NCI-H524 (cell line): Measurements from ENCODE around the gene GOLPH3L.
A peak's percentile ranks its signal among the peaks of the same experiment; 100 is the strongest.
"Not testable (repeated sequence)": the region's sequence is repeated elsewhere in the genome, so short reads cannot be mapped to it uniquely, and the experiment has no call there.

ENCODE experiments used
- DNase-seq, 2 experiments: peaks; one replicate each; lab custom pipeline; 2025; lab: John Stamatoyannopoulos, UW

GOLPH3L gene

DNA sequence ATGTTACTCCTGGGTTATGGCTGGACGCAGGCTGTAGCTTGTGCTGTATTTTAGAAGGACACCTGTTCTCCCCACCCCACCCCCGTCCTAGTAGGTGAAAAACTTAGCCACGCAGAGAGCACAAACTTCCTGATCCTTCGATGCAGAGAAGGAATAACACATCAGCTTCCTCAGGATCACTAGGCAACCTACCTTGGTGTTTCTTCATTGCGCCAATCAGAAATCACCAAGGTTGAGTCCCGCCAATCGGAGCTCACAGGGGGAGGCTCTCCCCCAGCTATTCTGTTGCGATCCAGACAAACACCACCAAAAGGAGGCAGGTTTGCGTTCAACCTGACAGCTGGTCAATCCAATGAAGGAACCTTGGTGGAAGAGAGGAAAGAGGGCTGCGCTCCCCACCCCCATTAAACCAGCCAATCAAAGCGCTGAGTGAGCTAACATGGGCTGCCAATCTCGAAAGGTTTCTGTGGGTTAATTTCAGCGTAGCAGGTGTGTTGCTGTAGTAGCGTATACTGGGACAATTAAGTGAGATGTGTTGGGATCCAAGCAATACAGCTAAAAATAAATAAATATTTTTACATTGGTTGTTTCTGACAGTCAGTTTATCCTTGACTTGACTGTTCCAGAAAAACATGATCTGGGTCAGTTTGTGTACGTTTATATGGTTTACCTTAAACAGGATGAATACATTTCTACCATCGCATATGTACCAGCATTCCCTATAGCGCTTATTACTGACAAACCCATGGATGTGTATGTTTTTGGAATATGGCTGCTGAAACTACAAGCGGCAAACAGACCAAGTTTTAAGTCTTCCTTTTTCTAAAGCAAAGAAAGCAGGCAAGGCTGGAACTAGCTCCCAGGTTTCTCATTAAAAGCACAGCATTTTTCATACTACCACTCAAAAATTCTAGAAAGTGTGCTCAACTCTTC lies at the start of gene GOLPH3L:
GOLPH3L (minus strand) TSS at position 160 of the 933 bp plus-strand sequence. CDS start 2,316 bp downstream, outside the sequence.
- peak; percentile 97 to 99 for DNase-seq

DNA sequence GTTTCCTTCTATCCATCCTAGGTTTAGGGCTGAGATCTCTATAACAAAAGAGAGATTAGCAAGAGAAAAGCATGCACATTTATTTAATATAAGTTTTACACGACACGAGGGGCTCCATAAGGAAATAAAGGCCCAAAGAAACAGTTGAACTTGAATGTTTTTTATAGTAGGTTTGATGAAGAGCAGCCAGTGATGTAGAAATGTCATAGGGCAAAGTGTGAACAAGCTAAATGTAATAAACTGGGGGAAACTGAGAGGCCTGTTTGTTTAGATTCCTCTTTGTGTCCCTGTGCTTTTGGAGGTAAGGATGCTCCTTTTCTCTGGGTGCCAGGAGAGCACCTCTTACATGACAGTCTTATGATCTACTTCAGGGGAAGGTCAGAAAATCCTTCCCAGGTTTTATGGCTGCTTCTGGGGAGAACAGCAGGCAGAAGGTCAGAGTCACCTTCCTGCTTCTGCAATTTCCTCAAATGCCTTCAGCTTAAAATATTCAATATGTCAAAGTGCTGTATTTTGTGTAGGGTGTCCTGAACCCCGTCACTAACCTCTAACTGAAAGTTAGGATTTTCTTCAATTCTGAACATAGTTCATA lies 33.3 kb upstream of the GOLPH3L start:
- no peak for DNase-seq

DNA sequence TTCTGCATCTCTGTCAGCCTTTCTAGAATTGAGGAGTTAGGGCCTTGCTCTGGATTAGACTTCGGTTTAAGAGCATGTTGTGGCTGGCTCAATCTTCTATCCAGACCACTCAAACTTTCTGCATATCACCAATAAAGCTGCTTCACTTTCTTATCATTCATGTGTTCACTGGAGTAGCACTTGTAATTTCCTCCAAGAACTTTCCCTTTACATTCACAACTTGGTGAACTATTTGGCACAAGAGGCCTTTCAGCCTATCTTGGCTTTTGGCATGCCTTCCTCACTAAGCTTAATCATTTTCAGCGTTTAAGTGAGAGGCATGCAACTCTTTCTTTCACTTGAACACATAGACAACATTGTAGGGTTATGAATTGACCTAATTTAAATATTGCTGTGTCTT lies 27.4 kb upstream of the GOLPH3L start:
- DNase-seq: no peak

DNA sequence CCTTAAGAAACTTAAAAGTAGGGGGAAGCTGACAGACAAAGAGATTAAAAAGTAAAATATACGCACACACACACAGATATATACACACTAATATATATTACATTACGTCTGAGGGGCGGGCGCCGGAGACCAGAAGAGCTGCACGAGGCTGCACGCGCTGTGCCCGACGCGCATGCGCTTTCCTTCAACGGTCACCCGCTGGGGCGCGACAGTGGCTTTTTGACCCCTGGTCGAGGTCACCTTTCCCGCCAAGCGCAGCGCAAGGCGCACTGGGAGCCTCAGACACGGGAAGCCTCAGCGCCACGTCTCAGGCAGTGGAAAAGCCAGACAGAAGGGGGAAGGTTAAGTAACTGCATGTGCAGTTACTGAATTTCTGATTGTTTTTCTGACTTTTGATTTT lies 23.7 kb upstream of the GOLPH3L start, which contains the start of gene HORMAD1:
HORMAD1 (minus strand) TSS at position 193 of the 400 bp plus-strand sequence. CDS start 1,390 bp downstream, outside the sequence.
- no peak for DNase-seq

DNA sequence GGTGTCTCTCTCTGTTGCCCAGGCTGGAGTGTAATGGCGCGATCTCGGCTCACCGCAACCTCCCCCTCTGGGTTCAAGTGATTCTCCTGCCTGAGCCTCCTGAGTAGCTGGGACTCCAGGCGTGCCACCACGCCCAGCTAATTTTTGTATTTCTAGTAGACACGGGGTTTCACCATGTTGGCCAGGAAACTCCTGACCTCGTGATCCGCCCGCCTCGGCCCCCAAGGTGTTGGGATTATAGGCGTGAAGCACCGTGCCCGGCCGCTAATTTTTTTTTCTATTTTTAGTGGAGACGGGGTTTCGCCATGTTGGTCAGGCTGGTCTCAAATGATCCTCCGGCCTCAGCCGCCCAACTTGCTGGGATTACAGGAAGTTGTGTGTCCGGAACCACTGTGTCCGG lies 23.1 kb upstream of the GOLPH3L start:
- DNase-seq: no peak

DNA sequence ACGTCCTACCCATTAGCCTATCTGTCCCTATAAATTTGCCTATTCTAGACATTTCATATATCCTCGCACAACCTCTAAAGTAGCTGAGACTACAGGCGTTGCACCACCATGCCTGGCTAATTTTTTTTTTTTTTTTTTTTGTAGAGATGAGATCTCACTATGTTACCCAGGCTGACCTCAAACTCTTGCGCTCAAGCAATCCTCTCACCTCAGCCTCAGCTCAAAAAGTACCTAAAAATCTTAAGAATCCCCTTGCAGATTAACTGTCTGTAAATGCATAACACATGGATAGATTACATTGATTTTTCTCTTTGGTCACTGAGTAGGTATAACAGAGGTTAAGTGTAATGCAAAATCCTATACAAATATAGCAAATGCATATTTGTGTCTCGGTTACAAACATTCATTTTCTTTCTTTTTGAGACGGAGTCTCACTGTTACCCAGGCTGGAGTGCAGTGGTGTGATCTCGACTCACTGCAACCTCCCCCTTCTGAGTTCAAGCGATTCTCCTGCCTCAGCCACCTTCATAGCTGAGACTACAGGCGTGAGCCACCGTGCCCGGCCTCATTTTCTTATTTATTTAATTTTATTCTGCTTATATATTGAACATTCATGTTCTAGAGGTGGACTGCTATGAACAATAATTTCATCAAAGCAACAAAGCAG lies 21.4 kb upstream of the GOLPH3L start:
- no peak for DNase-seq

DNA sequence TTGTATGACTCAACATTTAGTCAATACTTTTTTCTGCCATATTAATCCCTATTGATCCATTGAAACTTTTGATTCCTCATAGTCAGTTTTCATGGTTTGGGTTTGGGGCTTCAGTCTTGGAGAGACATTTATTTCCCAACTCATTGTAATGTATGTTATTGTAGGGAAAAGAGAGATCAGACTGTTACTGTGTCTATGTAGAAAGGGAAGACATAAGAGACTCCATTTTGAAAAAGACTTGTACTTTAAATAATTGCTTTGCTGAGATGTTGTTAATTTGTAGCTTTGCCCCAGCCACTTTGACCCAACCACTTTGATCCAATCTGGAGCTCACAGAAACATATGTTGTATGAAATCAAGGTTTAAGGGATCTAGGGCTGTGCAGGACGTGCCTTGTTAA lies 12.1 kb upstream of the GOLPH3L start:
- DNase-seq: not testable (repeated sequence)

DNA sequence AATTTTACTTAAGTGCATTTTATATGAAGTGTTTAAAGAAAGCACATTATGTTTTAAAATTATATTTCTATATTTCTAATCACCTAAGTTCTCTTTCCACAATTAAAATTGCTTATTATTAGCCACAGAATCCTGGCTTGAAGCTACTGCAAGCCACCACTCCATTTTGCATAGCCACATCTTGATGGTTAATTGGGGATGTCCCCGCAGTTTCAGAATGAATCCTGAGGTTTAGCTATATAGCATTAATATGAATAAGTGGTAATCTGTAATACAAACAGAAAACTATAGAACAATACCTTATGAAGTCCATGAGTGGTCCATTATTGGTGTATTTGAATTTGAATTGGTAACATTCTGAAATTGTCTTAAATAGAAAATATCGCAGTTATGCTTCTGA lies 11.6 kb upstream of the GOLPH3L start:
- no peak for DNase-seq

DNA sequence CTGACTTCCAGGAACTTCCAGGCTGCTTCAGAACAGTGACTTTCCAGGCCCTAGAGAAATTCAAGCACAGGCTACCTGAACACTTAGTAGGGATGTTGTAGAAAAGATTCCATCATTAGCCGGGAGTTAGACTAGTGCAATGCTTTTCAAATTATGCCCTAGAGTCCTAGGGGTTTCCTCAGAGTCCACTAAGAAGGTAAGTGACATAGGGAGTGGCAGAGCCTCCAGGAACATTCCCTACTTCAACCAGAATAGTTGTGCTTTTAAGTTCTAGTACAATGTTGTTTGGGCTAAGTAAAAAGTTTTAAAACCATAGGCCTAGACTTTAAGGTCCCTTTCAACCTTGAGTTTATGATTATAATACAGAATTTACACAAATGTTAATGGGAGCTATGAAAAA lies 9.1 kb upstream of the GOLPH3L start:
- DNase-seq: no peak

DNA sequence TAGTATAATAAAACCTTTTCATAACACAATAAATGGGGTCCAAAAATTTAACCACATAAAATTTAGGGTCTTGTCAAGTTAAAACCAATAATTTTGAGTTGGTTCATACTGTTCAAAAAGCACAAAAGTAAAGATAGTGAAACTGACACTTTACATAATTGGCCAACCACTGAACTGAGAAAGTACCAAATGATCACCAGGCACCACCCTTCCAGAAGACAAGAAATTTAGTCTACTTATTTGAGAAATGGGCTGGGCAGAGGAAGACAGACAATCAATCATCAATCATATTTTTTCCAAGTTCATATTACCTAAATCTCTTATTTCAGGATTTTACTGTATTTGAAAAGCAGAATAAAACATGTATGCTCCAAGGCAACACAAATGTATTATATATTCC lies 6.5 kb upstream of the GOLPH3L start:
- DNase-seq: no peak

DNA sequence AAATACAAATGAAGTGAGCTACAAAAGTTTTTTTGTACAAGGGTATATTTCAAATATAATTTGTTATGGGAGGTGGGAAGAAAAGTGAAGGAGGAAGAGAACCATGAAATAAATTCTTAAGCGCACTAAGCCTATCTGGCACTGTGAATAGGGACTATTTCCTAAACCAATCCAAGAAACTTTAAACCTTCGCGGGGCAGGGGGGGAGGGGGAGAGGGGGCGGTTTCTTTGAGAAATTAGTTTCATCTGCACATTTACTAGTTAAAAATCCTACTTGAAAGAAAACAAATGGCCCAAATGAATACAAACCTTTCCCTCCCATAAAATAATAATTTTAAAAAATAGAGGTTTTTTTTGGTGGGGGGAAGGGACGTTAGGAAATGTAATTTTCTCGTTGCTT lies 364 bp downstream of the GOLPH3L start:
- no peak for DNase-seq

DNA sequence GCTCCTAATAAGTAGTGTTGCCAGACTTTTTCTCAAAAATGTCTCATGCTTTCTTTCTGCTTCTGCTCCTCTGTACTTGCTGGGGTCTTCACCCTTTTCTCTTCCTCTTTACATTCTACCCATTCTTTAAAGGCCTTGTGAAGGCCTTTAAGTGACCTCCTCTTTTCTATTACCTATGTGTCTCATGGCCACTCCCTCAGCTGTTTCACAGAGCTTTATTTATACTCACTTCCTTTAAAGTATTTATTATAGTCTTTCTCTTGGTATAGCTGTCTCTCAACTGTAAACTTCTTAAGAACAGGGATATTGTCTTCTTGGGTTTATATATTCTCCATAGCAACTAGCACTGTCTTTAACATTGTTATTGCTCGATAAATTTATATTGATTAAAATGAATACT lies 792 bp downstream of the GOLPH3L start:
- DNase-seq: no peak

DNA sequence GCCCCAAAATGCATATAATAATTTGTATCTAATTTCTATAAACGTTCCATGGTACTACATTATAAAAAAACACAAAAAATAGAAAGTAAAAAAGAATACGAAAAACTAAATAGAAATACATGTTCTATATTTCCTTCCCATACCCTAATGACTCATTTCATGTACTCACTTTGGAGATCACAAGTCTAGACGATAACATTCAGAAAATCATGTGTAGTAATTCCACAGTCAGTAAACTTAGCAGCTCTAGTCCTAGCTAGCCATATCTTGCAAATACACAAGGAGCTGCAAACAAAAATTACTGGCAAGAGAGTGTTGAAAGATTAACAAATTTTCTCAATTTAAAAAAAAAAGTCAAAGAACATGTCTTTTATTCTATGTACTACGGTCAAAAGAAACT lies 1.4 kb downstream of the GOLPH3L start:
- no peak for DNase-seq

DNA sequence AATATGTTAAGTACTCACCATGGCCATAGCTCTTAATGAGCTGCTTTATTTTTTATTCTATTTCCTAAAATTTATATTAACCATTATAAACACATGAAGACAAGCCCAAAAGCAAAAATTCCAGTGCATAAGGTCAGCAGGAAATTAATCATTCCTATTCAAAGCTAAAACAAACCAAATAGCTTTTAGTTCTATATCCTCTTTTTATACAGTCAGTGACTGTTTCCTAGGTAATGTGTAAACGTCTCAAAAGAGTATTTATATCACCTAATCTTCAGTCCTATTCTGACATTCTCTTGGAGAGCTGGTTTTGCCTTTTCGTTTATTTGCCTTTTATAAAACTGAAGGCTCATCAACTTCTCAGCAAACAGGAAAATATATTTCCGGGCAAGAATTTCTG lies 4.2 kb downstream of the GOLPH3L start:
- no peak for DNase-seq

DNA sequence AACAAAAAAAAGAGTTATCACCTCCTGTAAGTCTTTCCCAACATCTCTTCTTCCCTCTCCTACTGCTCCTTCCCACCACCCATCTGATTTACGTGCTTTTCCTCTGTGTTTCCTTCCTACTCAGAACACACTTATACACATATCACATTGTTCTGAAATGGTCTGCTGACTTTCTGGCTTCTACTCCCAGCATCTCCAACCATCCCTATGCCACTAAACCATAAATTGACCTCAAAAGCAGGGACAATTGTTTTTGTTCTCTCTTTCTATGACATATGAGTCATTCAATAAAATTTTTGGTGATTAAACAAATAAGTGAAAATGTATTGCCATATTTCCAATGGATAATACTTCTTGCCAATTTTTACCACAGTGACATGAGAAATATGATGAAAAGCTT lies 8.2 kb downstream of the GOLPH3L start:
- DNase-seq: no peak

DNA sequence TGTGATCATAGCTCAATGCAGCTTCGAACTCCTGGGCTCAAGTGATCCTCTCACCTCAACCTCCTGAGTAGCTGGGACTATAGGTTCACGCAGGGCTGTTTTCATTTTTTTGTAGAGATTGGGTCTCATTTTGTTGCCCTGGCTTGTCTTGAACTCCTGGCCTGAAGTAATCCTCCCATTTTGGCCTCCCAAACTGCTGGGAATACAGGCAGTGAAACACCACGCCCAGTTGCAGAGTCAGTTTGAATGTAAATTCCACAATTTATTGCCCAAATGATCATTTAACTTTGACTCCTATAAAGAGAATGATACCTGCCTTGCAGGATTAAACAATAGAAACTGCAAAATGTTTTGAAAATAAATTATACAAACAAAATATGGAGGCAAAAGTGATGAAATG lies 10.7 kb downstream of the GOLPH3L start:
- no peak for DNase-seq

DNA sequence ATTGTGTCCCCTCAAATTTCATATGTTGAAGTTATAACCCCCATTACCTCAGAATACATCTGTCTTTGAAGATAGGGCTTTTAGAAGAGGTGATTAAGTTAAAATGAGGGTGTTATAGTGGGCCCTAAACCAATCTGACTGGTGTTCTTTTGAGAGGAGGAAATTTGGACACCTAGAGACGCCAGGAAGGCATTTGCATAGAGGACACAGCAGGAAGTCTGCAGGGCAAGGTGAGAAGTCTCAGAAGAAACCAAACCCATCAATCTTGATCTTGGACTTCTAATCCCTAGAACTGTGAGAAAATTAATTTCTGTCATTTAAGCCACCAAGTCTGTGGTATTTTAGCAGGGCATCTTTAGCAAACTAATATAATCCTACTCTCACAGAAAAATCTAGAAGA lies 13.0 kb downstream of the GOLPH3L start:
- DNase-seq: no peak

DNA sequence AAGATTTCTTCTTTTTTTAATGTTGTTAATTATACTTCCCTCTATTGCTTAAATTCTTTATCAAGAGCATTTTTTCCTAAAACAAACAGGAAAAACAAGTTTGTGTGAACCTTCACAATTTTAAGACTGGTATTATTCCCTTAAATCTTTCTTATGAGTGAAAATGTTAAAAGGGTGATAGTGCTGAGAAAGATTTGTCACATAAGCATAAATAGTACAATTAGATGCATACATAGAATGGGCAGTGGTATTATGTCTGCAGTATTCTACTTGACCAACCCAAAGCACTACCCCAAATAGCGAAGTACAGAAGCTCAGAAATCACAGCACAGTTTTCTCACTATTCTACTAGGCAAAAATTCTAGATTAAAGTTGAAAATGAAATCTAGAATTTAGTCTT lies 18.0 kb downstream of the GOLPH3L start:
- DNase-seq: no peak

DNA sequence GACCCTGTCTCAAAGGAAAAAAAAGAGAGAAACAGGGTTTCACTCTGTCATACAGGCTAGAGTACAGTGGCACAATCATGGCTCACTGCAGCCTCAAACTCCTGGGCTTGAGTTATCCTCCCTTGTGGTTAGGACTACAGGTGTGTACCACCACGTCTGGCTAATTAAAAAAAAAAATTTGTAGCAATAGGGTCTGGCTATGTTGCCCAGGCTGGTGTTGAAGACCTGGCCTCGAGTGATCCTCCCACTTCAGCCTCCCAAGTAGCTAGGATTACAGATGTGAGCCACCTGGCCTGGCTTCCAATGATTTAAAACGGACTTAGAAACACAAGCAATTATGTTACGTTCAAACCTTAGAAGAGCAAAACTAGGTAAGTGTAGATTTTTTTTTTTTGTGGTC lies 22.1 kb downstream of the GOLPH3L start:
- no peak for DNase-seq

DNA sequence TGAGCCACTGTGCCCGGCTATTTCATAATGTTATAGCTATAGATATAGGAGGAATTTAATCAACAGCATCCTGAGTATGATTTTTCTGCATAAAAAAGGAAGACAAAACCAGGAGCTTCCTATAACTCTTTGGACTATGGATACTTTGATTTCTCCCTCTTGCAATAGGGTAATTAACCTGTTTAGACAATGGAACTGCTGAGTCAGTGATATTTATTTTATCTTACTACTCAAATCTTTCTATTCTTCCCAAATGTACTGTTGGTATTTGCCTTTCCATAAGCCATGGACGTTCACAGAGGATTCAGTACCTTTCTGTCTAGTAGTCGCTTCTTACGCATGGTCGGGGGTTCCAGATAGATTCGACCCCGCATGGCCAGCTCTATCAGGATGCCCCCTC lies 33.6 kb downstream of the GOLPH3L start:
- DNase-seq: no peak

DNA sequence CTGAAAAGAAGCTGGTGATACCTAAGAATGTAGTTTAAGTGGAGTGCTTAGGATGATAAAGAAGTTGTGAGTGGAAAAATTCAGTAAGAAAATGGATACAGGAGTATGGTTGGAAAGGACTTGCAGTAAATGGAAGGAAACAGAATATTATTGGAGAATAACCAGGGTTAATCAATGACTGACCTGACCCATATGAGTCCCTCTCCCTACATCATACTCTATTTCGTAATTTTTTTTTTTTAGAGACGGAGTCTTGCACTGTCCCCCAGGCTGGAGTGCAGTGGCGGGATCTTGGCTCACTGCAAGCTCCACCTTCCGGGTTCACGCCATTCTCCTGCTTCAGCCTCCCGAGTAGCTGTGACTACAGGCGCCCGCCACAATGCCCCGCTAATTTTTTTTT lies 34.1 kb downstream of the GOLPH3L start:
- DNase-seq: no peak

DNA sequence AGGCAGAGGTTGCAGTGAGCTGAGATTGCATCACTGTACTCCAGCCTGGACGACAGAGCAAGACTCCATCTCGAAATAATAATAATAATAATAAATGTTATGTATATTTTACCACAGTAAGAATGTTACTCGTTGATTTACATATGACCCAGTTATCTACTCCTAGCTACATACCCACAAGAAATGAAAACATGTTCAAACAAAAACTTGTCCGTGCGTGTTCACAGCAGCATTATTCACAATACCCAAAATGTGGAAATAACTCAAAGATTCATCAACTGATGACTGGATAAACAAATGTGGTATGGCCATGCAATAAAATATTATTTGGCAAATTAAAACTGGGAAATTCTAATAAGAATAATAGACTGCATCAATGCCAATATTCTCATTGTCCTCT lies 35.8 kb downstream of the GOLPH3L start:
- no peak for DNase-seq

DNA sequence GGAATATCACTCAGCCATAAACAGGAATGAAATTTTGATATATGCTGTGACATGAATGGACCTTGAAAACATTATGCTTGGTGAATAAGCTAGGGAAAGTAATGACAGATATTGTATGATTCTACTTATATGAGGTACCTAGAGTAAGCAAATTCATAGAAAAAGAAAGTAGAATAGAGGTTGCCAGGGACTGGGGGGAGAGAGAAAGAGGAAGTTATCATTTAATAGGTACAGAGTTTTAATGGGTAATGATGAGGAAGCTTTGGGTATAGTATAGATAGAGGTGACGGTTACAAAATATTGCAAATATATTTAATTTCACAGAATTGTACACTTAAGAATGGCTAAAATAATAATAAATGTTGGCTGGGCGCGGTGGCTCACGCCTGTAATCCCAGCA lies 36.4 kb downstream of the GOLPH3L start:
- no peak for DNase-seq
